Panc1 (cell line): ENCODE measurements around the gene CEP170.

Experiments used
- POLR2AphosphoS5 ChIP-seq: IDR thresholded peaks from 2 replicates; pipeline ENCODE4 v1.6.1; 2012; ENCODE audit warnings: mild to moderate bottlenecking, low read depth, low read length, moderate library complexity
- SIN3A ChIP-seq: IDR thresholded peaks from 2 replicates; pipeline ENCODE4 v1.6.1; 2012; ENCODE audit warnings: low read depth, mild to moderate bottlenecking, low read length, moderate library complexity, borderline replicate concordance; ENCODE audit not compliant: insufficient read depth
- TF ChIP-seq, protein P1 (sequence below): fragments of 450-650 bp; IDR thresholded peaks from 2 replicates; pipeline ENCODE4 v1.5.1; 2017; ENCODE audit warnings: mild to moderate bottlenecking

DNA sequence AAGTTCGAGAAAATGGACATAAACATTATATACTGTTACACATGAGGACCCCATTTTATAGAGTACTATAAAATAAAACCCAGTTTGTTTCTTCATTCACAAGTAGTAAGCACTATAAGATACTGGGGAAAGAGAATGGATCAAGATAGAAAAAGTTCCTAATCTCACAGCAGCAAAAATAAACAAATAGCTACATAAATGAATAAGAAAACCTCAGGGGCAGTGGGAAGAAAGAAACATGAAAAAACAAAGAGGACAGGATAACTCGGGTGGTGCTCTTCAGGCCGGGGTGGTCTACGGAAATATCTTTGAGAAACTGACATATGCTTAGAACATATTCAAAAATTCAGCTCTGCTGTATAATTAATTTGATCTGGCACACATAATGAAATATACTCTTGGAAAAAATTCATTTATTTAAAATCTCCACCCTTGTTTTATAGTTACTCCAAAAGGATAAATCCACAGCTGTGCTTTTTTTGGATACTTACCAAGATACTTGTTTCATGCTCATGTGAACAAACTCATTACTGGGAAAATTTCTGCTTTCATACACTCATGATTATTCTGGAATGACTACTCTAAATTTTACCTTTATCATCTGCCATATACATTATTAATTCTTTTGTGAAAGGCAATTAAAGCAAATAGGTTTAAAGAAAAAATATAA, 20.0 kb downstream of the CEP170 start:
- TF ChIP-seq, protein P1, sequence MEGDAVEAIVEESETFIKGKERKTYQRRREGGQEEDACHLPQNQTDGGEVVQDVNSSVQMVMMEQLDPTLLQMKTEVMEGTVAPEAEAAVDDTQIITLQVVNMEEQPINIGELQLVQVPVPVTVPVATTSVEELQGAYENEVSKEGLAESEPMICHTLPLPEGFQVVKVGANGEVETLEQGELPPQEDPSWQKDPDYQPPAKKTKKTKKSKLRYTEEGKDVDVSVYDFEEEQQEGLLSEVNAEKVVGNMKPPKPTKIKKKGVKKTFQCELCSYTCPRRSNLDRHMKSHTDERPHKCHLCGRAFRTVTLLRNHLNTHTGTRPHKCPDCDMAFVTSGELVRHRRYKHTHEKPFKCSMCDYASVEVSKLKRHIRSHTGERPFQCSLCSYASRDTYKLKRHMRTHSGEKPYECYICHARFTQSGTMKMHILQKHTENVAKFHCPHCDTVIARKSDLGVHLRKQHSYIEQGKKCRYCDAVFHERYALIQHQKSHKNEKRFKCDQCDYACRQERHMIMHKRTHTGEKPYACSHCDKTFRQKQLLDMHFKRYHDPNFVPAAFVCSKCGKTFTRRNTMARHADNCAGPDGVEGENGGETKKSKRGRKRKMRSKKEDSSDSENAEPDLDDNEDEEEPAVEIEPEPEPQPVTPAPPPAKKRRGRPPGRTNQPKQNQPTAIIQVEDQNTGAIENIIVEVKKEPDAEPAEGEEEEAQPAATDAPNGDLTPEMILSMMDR, result no peak
- TF ChIP-seq SIN3A (no peak), POLR2AphosphoS5 (no peak)
